ENCODE data around the gene CACNB4.
"Not testable (repeated sequence)": the region's sequence is repeated elsewhere in the genome, so short reads cannot be mapped to it uniquely, and the experiment has no call there.

Gene CACNB4

DNA sequence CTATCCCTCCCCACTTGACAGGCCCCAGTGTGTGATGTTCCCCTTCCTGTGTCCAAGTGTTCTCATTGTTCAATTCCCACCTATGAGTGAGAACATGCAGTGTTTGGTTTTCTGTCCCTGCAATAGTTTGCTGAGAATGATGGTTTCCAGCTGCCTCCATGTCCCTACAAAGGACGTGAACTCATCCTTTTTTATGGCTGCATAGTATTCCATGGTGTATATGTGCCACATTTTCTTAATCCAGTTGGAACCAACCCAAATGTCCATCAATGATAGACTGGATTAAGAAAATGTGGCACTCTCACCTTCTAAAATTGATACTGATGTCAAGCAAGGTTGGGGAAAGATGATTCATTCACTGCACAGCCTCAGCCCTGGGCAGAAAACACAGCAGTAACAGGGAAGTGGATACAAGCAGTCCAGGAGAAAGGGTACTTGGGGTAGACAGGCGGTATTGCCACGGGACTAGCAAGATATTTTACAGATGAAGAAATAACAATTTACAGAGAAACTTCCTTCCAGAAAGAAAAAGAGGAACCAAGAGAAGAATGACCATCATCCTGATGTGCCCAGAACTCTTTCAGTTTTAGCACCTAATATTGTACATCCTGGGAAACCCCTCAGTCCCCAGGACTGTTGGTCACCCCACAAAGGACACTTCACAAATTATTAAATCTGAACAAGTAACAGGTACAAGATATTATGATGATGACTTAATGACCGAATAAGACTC is 68.1 kb downstream of the CACNB4 start:
- H3K27ac ChIP-seq (ENCODE audit: low read depth, low read length), result not testable (repeated sequence)
- WGBS (ENCODE audit: extremely low coverage, insufficient coverage, insufficient read length), result no CpG with 5 or more reads among the region's 4 CpGs

DNA sequence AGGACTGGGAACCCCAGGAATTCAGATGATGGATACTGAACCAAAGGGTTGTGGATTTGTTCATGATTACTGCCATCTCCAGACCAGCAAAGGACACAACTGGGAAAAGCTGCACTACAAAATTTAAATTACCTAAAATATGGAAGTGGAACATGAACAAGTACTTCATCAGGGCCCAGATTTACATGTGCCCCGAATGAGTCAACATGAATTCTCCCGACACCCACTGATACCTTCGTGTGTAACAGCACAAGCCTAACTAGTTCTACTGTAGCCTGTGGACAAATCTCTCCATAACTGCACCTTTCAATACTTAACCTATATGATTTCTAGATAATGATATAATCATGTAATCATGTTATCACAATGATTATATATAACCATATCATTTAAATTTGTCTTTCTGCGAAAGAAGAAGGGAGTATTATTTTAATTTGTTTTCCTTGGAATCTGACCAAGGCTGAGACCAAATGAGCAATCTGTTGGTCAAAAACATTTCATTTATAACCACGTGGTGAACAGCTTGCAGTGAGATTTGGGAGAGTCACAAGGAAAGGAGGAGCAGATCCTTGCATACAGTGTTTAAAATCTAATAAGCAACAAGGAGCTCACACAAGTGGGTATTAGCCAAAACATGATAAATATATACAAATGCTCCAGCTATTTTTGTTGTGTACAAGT is 70.5 kb downstream of the CACNB4 start:
- H4K8ac ChIP-seq (ENCODE audit: low read depth, low read length), result no peak overlapping the region
- no peaks in the 10 kb centered on the region for H3K4me1 ChIP-seq (ENCODE audit: control insufficient read depth in 1 of 2, insufficient read depth in 2 of 2, low read length in 2 of 2)
- no peak overlapping the region for H2BK5ac ChIP-seq (ENCODE audit: low read depth, low read length, poor library complexity)
- no peaks in the 10 kb centered on the region for H3K9me3 ChIP-seq (ENCODE audit: insufficient read depth, low read depth, low read length)
- H3K23ac ChIP-seq (ENCODE audit: low read length), result no peak overlapping the region
- no peak overlapping the region for H3K9ac ChIP-seq (ENCODE audit: low read length)
- no peaks in the 10 kb centered on the region for H3K79me1 ChIP-seq (ENCODE audit: low read length)
- no peak overlapping the region for H3K4me2 ChIP-seq (ENCODE audit: low read length)
- no peak overlapping the region for H3K14ac ChIP-seq (ENCODE audit: low read length)
- H2BK120ac ChIP-seq (ENCODE audit: insufficient read depth, low read length, poor library complexity), result no peak overlapping the region
- H2AFZ ChIP-seq (ENCODE audit: insufficient read depth, low read length, poor library complexity), result no peak overlapping the region
- no peaks in the 10 kb centered on the region for H3K27me3 ChIP-seq (ENCODE audit: insufficient read depth, low read length)
- no peaks in the 10 kb centered on the region for H3K79me2 ChIP-seq (ENCODE audit: control insufficient read depth, insufficient read depth, low read length, poor library complexity)
- no peak overlapping the region for H4K91ac ChIP-seq (ENCODE audit: low read depth, low read length)
- H4K12ac ChIP-seq (ENCODE audit: low read depth, low read length), result no peak overlapping the region
- H2BK12ac ChIP-seq (ENCODE audit: low read length), result no peak overlapping the region
- no CpG with 5 or more reads among the region's 5 CpGs for WGBS (ENCODE audit: extremely low coverage, insufficient coverage, insufficient read length)
- H3K36me3 ChIP-seq (ENCODE audit: control insufficient read depth in 1 of 2, insufficient read depth in 2 of 2, low read length in 2 of 2), result no peaks in the 10 kb centered on the region
- no peak overlapping the region for H2AK5ac ChIP-seq (ENCODE audit: low read length)
- no peak overlapping the region for H3K4ac ChIP-seq (ENCODE audit: low read depth, low read length)
- no peak overlapping the region for H3K27ac ChIP-seq (ENCODE audit: low read depth, low read length)
- no peak for DNase-seq
- H3K18ac ChIP-seq (ENCODE audit: low read length), result no peak overlapping the region
- H3K4me3 ChIP-seq (ENCODE audit: low read depth, low read length), result no peak overlapping the region

More for the DNA sequence above, 68.1 kb downstream of the CACNB4 start:
- not testable (repeated sequence) for H2AK5ac ChIP-seq (ENCODE audit: low read length); H3K9ac ChIP-seq (ENCODE audit: low read length); H3K14ac ChIP-seq (ENCODE audit: low read length); H3K79me2 ChIP-seq (ENCODE audit: control insufficient read depth, insufficient read depth, low read length, poor library complexity); H2BK5ac ChIP-seq (ENCODE audit: low read depth, low read length, poor library complexity); H2BK120ac ChIP-seq (ENCODE audit: insufficient read depth, low read length, poor library complexity); H3K18ac ChIP-seq (ENCODE audit: low read length); H4K8ac ChIP-seq (ENCODE audit: low read depth, low read length); H3K27me3 ChIP-seq (ENCODE audit: insufficient read depth, low read length); H3K4ac ChIP-seq (ENCODE audit: low read depth, low read length); H3K23ac ChIP-seq (ENCODE audit: low read length); H3K4me2 ChIP-seq (ENCODE audit: low read length); H2AFZ ChIP-seq (ENCODE audit: insufficient read depth, low read length, poor library complexity); H4K91ac ChIP-seq (ENCODE audit: low read depth, low read length); H3K4me3 ChIP-seq (ENCODE audit: low read depth, low read length); H2BK12ac ChIP-seq (ENCODE audit: low read length); H4K12ac ChIP-seq (ENCODE audit: low read depth, low read length); H3K79me1 ChIP-seq (ENCODE audit: low read length); H3K36me3 ChIP-seq (ENCODE audit: control insufficient read depth in 1 of 2, insufficient read depth in 2 of 2, low read length in 2 of 2); H3K9me3 ChIP-seq (ENCODE audit: insufficient read depth, low read depth, low read length); H3K4me1 ChIP-seq (ENCODE audit: control insufficient read depth in 1 of 2, insufficient read depth in 2 of 2, low read length in 2 of 2)
- peak in 1 of 2 donors; percentile 24 for DNase-seq

DNA sequence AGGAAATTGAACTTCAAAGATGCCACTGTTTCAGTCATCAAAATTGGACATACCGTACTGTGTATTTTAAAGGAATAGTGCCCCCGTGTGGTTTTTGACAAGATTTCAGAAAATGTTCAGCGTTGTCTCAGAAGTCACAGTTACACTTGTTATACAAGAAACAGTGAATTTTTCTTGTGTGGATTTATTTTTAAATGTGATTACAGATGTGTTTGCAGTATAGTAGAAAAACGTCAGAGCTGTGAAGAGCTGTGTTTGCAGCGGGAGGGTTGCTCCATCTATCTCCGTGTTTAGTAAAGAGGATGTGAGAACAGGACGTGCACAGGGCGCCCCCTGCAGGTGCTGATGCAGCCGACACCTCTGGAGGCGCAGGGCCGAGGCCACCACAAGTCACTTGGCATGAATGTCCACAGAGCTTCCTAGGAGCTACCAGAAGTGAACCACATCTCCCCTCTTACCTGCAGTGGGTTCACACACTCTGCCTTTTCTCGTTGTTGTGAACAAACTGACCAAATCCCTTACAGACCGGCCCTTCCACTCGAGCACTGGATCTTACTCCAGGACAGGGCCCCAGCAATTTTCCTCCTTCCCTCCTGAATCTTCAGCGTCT is 73.1 kb downstream of the CACNB4 start:
- Histone ChIP-seq H2BK12ac (ENCODE audit: low read length) (no peak overlapping the region), H3K9ac (ENCODE audit: low read length) (no peak overlapping the region), H4K91ac (ENCODE audit: low read depth, low read length) (no peak overlapping the region), H3K9me3 (ENCODE audit: insufficient read depth, low read depth, low read length) (no peaks in the 10 kb centered on the region), H3K4ac (ENCODE audit: low read depth, low read length) (no peak overlapping the region), H3K79me2 (ENCODE audit: control insufficient read depth, insufficient read depth, low read length, poor library complexity) (no peaks in the 10 kb centered on the region), H2AFZ (ENCODE audit: insufficient read depth, low read length, poor library complexity) (no peak overlapping the region), H3K4me1 (ENCODE audit: control insufficient read depth in 1 of 2, insufficient read depth in 2 of 2, low read length in 2 of 2) (no peaks in the 10 kb centered on the region), H3K36me3 (ENCODE audit: control insufficient read depth in 1 of 2, insufficient read depth in 2 of 2, low read length in 2 of 2) (no peaks in the 10 kb centered on the region), H3K23ac (ENCODE audit: low read length) (no peak overlapping the region), H3K27ac (ENCODE audit: low read depth, low read length) (no peak overlapping the region), H3K14ac (ENCODE audit: low read length) (no peak overlapping the region), H3K4me2 (ENCODE audit: low read length) (peak overlapping the region; percentile 74), H3K4me3 (ENCODE audit: low read depth, low read length) (no peak overlapping the region), H2AK5ac (ENCODE audit: low read length) (no peak overlapping the region), H3K79me1 (ENCODE audit: low read length) (no peaks in the 10 kb centered on the region), H2BK5ac (ENCODE audit: low read depth, low read length, poor library complexity) (no peak overlapping the region), H3K18ac (ENCODE audit: low read length) (no peak overlapping the region), H4K12ac (ENCODE audit: low read depth, low read length) (no peak overlapping the region), H2BK120ac (ENCODE audit: insufficient read depth, low read length, poor library complexity) (no peak overlapping the region), H4K8ac (ENCODE audit: low read depth, low read length) (no peak overlapping the region), H3K27me3 (ENCODE audit: insufficient read depth, low read length) (no peaks in the 10 kb centered on the region)
- no CpG with 5 or more reads among the region's 15 CpGs for WGBS (ENCODE audit: extremely low coverage, insufficient coverage, insufficient read length)
- DNase-seq, result peak; percentile 60 to 89

DNA sequence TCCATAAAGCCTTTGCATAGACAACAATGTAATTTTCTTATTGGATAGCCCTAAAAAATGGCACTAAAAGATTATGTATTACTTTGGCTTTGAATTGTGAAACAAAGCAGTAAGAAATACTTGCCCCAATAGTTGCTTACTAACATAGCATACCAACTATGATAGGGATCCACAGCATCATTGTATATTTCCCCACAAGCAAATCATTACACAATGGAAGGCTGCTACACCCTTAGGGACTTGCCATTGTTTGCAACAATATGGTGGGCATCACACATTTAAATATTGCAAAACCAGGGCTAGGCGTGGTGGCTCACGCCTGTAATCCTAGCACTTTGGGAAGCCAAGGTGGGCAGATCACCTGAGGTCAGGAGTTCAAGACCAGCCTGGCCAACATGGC is 74.4 kb downstream of the CACNB4 start:
- no peak overlapping the region for H2BK120ac ChIP-seq (ENCODE audit: insufficient read depth, low read length, poor library complexity)
- no peak overlapping the region for H4K91ac ChIP-seq (ENCODE audit: low read depth, low read length)
- H3K9ac ChIP-seq (ENCODE audit: low read length), result no peak overlapping the region
- no CpG with 5 or more reads among the region's 2 CpGs for WGBS (ENCODE audit: extremely low coverage, insufficient coverage, insufficient read length)
- H3K4me3 ChIP-seq (ENCODE audit: low read depth, low read length), result no peak overlapping the region
- H3K9me3 ChIP-seq (ENCODE audit: insufficient read depth, low read depth, low read length), result no peaks in the 10 kb centered on the region
- H3K23ac ChIP-seq (ENCODE audit: low read length), result no peak overlapping the region
- H3K79me2 ChIP-seq (ENCODE audit: control insufficient read depth, insufficient read depth, low read length, poor library complexity), result no peaks in the 10 kb centered on the region
- no peaks in the 10 kb centered on the region for H3K4me1 ChIP-seq (ENCODE audit: control insufficient read depth in 1 of 2, insufficient read depth in 2 of 2, low read length in 2 of 2)
- no peak overlapping the region for H3K4me2 ChIP-seq (ENCODE audit: low read length)
- no peak for DNase-seq
- no peak overlapping the region for H2AK5ac ChIP-seq (ENCODE audit: low read length)
- no peak overlapping the region for H3K14ac ChIP-seq (ENCODE audit: low read length)
- no peak overlapping the region for H2BK12ac ChIP-seq (ENCODE audit: low read length)
- no peak overlapping the region for H3K27ac ChIP-seq (ENCODE audit: low read depth, low read length)
- H3K79me1 ChIP-seq (ENCODE audit: low read length), result no peaks in the 10 kb centered on the region
- no peak overlapping the region for H2BK5ac ChIP-seq (ENCODE audit: low read depth, low read length, poor library complexity)
- no peak overlapping the region for H4K12ac ChIP-seq (ENCODE audit: low read depth, low read length)
- no peaks in the 10 kb centered on the region for H3K27me3 ChIP-seq (ENCODE audit: insufficient read depth, low read length)
- H2AFZ ChIP-seq (ENCODE audit: insufficient read depth, low read length, poor library complexity), result no peak overlapping the region
- H3K18ac ChIP-seq (ENCODE audit: low read length), result no peak overlapping the region
- no peaks in the 10 kb centered on the region for H3K36me3 ChIP-seq (ENCODE audit: control insufficient read depth in 1 of 2, insufficient read depth in 2 of 2, low read length in 2 of 2)
- no peak overlapping the region for H4K8ac ChIP-seq (ENCODE audit: low read depth, low read length)
- no peak overlapping the region for H3K4ac ChIP-seq (ENCODE audit: low read depth, low read length)
